GM18520 (cell line): ENCODE results near the gene KIF22.
"Not testable (repeated sequence)": the region's sequence is repeated elsewhere in the genome, so short reads cannot be mapped to it uniquely, and the experiment has no call there.

ENCODE experiments used
- ATAC-seq: cut with Tn5 transposase; IDR thresholded peaks from one replicate; pipeline ENCODE4 v1.9.1; 2021; ENCODE audit not compliant: unreplicated experiment

Gene KIF22

DNA sequence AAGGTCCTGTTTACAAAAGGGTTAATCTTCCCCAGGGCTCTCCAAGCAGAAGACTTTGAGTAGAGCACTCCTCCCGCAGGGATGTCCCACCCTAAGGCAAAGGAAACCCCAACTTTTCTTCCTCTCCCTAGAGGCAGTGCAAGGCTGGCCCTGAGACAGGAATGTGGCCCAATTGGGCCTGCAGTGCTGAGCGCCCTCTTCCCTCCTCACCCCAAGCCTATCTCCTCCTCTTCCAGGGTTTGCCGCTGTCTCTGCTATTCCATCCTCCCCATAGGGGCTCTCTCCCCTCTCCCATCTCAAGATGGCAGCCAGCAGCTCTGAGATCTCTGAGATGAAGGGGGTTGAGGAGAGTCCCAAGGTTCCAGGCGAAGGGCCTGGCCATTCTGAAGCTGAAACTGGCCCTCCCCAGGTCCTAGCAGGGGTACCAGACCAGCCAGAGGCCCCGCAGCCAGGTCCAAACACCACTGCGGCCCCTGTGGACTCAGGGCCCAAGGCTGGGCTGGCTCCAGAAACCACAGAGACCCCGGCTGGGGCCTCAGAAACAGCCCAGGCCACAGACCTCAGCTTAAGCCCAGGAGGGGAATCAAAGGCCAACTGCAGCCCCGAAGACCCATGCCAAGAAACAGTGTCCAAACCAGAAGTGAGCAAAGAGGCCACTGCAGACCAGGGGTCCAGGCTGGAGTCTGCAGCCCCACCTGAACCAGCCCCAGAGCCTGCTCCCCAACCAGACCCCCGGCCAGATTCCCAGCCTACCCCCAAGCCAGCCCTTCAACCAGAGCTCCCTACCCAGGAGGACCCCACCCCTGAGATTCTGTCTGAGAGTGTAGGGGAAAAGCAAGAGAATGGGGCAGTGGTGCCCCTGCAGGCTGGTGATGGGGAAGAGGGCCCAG lies 22.4 kb downstream of the KIF22 start:
- no peak for ATAC-seq

DNA sequence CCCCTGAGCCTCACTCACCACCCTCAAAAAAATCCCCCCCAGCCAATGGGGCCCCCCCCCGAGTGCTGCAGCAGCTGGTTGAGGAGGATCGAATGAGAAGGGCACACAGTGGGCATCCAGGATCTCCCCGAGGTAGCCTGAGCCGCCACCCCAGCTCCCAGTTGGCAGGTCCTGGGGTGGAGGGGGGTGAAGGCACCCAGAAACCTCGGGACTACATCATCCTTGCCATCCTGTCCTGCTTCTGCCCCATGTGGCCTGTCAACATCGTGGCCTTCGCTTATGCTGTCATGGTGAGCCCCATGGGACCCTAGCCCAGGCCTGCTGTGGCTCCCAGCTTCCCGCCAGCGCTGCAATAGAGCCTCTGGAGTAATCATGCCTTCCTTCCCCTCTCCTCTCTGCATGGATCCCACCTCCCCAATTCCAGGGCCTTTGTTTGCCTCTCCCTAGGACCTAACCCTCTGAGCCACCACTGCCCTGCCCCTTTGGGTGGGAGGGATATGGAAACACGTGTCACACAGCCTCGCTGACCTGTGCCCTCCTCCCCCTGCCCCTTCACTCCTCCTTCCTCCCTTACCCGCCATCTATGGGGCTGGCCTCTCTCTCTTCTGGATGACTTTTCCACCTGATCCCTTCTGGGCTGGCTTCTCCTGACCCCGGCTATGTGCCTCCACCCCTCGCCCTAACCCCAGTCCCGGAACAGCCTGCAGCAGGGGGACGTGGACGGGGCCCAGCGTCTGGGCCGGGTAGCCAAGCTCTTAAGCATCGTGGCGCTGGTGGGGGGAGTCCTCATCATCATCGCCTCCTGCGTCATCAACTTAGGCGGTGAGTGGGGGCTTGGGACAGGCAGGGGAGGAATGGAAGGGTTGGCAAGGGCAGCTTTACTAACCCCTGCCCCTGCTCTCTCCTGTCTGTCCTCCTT lies 23.4 kb downstream of the KIF22 start:
- ATAC-seq, result no peak

DNA sequence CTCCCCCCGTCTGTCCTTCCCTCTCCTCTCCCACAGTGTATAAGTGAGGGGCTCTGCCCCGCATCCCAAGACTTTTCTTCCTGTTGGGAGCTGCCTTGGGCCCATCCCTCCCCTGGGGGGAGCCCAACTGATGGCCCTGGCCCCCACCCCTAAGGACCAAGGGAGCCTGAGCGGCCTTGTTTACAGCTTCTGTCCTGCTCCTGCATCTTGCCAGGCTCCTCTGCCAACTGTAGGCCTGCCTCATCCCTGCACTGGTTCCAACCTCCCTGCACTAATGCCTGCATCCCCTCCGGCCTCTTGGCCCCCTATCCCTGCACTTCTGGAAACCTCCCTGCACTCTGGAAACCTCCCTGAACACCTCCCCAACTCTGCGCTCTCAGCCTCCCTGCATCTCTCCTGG lies 24.0 kb downstream of the KIF22 start:
- ATAC-seq, result no peak

DNA sequence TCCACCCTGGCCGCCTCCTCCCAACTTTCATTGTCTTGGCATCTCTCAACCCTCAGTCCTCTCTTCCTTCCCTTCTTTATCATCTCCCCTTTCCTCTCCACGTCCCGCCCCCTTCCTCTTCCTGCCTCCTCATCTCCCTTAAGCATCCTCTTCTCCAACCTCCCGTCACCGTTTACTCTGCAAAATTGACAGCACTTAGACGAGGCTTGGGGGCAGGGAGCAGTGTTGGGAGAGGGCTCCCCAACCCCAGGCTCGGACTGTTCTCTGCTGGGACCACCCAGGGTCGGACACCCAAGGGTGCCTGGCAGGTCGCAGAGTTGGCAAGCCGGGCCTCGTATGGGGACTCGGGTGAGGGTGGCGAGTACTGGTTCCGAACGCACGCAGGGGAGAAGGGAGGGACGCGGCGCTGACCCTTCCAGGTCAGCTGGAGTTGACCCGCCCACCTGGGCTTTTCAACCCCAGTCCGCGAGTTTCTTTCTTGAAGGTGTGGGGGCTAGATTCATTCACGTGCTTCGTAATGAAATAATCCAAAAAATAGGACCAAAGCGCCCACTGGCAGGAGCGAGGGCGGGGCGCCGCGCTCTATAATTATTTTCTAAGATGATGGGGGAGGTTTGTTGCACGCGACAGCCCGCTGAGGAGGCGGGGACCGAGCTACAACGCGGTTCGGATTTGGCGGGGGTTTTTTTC lies 24.6 kb downstream of the KIF22 start:
- no peak for ATAC-seq

DNA sequence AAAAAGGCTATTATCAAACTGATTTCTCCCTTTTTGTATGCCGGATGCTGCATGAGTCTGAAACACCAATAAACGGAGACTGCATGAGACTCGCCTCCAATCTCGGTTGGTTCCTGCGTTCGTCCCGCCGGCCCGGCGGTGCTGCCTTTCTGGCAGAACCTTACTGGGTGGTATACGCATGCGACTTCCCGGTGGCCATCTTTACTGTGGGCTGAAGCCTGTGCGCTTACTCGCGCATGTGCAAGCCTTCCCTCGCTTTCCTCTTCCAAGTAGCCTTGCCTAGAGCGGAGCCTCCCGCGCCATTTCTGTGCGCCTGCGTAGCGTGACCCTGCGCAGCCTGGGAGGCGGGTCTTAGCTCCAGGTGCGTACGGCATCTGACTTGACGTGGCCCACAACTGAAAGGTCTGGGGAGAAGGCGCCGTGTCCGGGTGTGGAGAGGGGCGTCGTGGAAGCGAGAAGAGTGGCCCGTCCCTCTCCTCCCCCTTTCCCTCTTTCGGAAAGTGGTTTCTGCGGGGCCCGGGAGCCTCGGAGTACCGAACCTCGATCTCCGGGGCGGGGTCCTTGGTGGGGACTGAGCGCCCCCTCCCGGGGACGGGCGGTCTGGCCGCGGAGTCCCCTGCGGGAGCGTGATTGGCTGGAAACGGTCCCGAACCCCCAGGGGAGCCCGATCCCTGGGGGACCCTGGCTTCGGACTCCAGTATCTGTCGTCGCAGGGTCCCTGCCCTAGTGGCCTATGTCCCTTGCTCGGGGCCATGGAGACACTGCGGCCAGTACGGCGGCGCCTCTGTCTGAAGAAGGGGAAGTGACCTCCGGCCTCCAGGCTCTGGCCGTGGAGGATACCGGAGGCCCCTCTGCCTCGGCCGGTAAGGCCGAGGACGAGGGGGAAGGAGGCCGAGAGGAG lies 25.5 kb downstream of the KIF22 start, which contains the start of gene PAGR1:
Gene PAGR1 (plus strand): TSS at position 360 of the 901 bp plus-strand sequence. CDS start 374 bp downstream, at position 734.
- ATAC-seq, result peak; percentile 65

DNA sequence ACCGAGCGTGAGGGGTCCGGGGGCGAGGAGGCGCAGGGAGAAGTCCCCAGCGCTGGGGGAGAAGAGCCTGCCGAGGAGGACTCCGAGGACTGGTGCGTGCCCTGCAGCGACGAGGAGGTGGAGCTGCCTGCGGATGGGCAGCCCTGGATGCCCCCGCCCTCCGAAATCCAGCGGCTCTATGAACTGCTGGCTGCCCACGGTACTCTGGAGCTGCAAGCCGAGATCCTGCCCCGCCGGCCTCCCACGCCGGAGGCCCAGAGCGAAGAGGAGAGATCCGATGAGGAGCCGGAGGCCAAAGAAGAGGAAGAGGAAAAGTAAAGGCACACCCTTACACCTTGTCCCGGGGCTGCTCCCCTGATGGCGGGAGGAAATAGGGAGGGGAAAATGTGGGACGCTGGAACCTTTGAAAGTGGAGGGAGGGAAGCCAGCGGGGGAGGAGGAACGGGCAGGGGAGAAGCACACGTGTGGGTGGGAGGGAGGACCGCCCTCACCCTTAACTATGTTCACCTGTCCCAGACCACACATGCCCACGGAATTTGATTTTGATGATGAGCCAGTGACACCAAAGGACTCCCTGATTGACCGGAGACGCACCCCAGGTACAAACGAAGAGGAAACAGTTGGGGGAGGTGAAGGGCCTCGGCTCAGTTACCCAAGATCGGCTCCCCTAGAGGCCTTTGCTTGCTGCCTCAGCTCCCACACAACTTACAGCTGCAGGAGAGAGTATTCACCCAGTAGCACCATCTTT lies 26.3 kb downstream of the KIF22 start:
- ATAC-seq, result no peak

DNA sequence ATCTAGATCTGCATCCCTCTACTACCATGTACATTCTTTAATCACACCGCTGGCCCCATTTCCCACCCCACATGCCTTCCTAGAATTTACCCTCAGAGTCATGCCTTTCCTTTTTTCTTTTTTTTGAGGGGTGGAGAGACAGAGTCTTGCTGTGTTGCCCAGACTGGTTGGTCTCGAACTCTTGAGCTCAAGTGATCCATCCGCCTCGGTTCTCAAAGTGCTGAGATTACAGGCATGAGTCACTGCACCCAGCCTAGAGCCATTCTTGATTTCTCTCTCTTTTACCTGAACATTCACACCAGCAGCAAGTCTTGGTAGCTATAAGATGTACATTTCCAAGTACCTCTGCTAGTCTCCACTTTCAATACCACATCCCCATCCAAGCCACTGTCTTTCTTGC lies 27.5 kb downstream of the KIF22 start:
- no peak for ATAC-seq

DNA sequence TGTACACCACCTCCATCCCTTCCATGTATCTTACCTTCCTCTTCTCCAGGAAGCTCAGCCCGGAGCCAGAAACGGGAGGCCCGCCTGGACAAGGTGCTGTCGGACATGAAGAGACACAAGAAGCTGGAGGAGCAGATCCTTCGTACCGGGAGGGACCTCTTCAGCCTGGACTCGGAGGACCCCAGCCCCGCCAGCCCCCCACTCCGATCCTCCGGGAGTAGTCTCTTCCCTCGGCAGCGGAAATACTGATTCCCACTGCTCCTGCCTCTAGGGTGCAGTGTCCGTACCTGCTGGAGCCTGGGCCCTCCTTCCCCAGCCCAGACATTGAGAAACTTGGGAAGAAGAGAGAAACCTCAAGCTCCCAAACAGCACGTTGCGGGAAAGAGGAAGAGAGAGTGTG lies 29.0 kb downstream of the KIF22 start:
- no peak for ATAC-seq

DNA sequence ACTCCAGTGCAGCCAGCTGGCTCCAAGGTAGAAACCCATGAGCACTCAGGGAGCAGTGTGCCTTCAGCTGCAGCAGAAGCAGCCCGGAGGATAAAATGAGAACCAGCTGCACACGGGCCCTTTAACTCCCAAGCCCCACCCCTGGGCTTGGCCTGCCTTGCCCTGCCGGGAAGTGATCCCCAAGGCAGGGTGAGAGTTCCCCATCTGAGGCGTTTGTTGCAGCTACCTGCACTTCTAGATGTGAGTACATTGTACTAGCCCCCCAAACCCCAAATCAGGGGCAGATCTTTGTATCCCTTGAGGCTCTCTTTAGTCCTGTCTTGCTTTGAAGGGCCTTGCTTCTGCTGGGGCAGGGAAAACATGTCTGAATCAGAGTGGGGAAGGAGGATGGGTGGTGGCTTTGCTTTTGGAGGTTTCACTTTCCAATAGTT lies 29.7 kb downstream of the KIF22 start, which contains the start of gene MVP:
Gene MVP (plus strand): TSS at position 192 of the 431 bp plus-strand sequence. CDS start 10,088 bp downstream, outside the sequence.
- ATAC-seq, result no peak

DNA sequence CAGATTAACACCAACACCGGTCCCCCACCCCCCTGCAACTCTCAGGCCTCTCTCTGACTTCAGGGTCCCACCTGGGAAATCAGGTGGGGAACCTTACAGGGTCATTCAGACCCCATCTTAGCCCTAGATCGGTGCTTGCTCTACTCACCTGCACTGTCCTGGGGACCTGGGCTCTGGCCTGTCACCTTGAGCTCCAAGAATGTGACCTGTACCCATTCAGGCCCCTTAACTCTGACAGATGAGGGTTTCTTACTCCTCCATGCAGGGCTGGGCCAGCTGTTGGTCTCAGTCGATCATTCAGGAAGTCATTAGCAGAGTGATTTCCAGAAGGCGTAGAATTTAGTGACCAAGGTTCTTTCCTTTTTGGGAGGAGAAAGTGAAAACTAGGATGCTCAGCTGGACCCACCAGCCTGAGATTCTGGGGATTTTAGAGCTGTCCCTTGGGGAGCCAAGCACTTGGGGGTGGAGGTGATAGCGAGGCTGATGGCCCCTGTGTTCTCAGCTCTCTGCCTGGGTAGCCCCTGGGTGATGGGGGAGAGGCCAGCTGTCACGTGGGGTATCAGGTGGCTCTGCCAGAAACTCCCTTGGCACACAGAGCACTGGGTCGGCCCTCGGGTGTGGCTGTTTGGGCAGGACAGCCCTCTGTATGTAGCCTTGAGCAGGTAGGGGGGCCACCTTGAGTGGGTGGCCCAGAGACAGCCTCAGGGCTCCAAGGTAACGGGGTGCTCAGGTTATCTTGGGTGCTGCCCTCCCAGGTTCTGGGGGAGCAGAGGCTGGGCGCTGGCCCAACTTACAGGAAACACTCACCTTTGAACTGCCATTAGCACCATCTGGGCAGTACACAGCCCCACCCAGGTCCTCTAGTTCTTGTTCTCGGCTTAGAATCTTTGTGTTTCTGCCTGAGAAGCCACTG lies 30.4 kb downstream of the KIF22 start:
- ATAC-seq, result peak; percentile 48

DNA sequence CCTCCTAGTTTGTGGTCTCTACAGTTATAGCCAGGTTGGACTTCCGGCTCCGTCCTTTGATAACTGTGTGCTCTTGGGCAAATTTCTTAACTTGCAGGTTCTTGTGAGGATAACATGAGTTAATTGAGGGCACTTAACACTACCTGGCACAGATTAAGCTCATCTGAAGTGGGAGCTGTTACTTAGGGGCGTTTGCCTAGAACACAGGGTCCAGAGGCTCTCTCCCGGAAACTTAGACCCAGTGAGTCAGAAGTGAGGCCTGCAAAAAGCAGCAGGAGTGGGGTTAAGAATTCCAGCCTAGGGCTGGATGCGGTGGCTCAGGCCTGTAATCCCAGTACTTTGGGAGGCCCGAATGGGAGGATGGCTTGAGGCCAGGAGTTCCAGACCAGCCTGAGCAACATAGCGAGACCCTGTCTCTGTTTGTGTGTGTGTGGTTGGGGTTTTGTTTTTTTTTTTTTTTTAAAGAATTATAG lies 31.1 kb downstream of the KIF22 start:
- no peak for ATAC-seq

DNA sequence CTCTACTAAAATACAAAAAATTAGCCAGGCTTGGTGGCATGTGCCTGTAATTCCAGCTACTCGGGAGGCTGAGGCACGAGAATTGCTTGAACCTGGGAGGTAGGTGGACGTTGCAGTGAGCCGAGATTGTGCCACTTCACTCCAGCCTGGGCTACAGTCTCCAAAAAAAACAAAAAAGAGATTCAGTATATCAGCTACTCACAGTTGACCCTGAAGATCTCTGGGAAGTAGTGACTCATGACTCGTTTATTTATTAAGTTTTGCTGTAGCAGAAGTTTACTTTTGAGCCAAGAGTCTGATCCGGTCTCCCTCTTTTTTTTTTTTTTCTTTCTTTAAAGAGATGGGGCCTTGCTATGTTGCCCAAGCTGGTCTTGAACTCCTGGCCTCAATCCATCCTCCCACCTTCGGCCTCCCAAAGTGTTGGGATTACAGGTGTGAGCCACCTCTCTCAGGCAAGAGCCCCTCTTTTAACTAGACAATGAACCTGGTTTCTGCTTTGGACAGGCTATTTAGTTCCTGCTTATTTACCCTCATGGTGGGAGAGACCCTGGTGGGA lies 34.1 kb downstream of the KIF22 start:
- no peak for ATAC-seq

DNA sequence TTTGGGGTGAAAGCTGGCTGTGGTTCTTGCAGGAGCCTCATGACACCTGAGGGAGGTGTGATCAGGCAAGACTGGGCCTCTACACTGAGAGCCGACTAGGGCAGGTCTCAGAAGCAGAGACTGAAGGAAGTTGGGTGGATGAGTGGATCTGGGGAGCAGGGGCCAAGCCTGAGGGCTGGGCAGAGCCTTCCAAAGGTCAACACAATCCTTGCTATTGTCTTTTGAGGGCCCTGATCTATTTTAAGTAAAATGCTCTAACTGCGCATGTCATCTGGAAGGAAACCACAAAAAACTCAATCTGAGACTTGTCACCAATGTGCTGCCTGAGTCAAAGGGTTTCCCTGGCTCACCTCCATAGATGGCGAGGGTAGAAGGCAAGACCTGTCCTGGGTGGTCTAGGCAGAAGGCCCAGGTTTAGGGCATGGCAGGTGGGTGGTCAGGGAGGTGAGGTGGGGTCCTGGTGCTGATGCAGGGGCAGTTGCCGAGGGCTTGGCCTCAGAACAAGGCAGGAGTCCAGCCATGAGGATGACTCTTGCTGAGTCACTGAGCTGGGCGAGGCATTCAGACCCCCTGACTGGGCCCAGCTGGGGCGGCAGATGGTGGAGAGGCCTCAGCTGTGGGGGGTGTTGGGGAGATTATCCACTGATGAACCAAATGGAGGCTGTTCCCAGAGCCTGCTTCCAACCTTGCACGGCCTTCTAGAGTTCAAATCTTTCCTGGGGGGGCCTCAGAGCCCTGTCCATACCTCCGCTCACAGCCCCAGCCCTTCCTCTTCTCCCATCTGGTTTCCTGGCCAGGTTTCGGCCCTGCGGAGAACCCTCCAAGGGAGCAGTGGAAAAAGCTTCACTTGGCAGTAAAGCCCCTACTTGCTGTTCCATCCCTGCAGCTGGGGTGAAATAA lies 34.8 kb downstream of the KIF22 start:
- ATAC-seq, result no peak

DNA sequence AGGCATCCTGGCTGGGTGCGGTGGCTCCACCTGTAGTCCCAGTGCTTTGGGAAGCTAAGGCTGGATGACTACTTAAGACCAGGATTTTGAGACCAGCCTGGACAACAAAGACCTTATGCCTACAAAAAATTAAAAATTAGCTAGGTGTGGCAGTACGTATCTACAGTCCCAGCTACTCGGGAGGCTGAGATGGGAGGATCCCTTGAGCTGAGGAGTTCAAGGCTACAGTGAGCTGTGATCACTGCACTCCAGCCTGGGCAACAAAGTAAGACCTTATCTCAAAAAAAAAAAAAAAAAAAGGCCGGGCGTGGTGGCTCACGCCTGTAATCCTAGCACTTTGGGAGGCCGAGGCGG lies 35.8 kb downstream of the KIF22 start:
- ATAC-seq, result no peak

DNA sequence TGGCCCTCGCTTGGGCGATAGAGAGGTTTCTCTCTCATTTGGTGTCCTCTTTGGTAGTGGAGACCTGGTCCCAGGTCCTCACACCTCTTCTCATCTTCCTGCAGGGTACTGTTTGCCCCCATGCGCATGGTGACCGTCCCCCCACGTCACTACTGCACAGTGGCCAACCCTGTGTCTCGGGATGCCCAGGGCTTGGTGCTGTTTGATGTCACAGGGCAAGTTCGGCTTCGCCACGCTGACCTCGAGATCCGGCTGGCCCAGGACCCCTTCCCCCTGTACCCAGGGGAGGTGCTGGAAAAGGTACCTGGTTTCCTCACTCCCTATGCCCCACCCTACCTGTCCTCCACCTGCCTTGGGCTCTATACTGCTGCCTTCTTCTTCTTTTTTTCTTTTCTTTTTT lies 40.2 kb downstream of the KIF22 start:
- ATAC-seq, result no peak

DNA sequence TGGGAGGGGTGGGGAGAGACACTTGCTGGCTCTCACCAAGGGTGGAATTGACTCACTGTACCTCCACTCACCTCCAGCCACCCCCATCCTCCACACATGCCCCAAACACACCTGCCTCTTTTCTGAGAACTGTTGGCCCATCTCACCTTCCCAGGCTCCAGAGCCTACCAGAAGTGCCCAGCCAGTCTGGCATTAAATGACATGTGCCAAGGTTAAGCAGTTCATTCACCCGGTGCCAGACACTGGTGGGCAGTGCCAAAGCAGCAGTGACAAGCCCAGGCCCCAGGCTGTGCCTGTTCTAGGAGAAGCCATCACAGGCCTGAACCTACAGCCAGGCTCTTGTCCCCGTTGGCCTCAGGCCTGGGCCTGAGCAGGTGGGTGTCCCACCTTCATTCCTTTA lies 40.9 kb downstream of the KIF22 start:
- no peak for ATAC-seq

DNA sequence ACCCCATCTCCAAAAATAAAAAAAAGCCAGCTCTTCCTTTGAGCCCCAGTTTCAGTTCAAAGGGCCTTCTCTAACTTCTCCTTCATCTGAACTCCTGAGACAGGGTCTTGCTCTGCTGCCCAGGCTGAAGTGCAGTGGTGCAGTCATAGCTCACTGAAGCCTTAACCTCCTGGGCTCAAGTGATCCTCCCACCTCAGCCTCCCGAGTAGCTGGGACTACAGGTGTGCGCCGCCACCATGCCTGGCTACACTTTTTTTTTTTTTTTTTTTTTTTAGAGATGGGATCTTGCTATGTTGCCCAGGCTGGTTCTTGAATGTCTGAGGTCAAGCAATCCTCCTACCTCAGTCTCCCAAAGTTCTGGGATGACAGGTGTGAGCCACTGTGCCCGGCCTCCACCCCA lies 42.7 kb downstream of the KIF22 start:
- ATAC-seq, result not testable (repeated sequence)
